B cell (primary cell): Measurements from ENCODE around the gene UBAC2.

Source experiments
- EZH2 ChIP-seq: IDR thresholded peaks from 2 replicates; pipeline ENCODE4 v1.6.1; 2012; ENCODE audit warnings: borderline replicate concordance, low read depth, mild to moderate bottlenecking, moderate library complexity, low read length; ENCODE audit not compliant: insufficient read depth, poor library complexity, severe bottlenecking
- TF ChIP-seq, protein P1 (sequence below): fragments of 200-600 bp; IDR thresholded peaks from one replicate; pipeline ENCODE4 v1.8.0; 2022; ENCODE audit warnings: antibody characterized with exemption, mild to moderate bottlenecking

DNA sequence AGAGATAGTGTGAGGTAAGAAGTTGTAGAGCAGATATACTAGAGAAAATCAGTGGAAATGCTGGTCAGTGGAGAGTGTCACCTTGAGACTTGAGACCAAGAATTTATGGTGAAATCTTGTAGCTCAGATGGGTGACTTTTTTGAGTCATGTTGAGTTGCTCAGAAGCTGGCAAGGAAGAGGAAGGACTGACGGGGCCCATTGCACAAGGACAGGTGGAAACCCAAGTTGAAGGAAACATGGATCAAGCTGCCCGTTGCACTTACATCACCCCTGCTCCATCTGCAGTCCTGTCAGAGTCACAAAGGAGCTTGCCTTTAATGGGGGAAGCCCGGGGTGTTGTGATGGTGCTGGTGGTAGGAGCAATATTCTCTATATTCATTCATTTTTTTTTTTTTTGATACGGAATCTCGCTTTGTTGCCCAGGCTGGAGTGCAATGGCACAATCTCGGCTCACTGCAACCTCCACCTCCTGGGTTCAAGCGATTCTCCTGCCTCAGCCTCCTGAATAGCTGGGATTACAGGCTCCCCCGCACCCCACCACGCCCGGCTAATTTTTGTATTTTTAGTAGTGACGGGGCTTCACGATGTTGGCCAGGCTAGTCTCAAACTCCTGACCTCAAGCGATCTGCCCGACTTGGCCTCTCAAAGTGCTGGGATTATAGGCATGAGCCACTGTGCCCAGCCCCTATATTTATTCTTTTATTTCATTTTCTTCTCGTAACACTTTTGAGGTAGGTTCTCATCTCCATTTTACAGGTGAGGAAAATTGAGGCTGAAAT lies 27.4 kb downstream of the UBAC2 start:
- TF ChIP-seq, protein P1, sequence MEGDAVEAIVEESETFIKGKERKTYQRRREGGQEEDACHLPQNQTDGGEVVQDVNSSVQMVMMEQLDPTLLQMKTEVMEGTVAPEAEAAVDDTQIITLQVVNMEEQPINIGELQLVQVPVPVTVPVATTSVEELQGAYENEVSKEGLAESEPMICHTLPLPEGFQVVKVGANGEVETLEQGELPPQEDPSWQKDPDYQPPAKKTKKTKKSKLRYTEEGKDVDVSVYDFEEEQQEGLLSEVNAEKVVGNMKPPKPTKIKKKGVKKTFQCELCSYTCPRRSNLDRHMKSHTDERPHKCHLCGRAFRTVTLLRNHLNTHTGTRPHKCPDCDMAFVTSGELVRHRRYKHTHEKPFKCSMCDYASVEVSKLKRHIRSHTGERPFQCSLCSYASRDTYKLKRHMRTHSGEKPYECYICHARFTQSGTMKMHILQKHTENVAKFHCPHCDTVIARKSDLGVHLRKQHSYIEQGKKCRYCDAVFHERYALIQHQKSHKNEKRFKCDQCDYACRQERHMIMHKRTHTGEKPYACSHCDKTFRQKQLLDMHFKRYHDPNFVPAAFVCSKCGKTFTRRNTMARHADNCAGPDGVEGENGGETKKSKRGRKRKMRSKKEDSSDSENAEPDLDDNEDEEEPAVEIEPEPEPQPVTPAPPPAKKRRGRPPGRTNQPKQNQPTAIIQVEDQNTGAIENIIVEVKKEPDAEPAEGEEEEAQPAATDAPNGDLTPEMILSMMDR: no peak
- TF ChIP-seq EZH2: no peak
